ENCODE results near the gene ANAPC5.
"Not testable (repeated sequence)": the region's sequence is repeated elsewhere in the genome, so short reads cannot be mapped to it uniquely, and the experiment has no call there.

The ANAPC5 gene

DNA sequence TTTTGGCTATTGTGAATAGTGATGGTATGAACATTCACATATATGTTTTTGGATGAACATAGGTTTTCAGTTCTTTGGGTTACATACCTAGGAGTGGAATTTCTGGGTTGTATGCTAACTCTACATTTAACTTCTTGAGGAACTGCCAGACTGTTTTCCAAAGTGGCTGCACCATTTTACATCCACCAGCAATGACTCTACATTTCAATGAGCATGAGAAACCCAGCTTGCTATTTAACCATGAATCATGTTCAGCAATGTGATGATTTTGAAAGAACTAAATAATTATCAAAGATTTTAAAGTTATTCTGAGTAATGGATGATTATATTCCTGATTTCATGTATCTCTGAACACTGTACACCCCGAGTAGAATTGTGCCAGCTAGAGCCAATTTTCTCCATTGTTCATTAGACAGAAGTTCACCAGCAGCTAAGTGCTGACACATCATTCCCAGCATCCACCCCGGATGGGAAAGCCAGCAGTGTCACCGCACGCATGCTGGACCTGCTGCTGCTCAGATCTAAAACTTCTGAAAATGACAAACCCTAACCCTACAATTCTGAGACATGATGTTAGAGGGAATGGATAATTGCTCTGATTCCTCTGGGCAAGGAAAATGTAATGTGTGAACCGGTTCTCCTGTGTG is 13.3 kb upstream of the ANAPC5 start:
- DNase-seq, result no peak

DNA sequence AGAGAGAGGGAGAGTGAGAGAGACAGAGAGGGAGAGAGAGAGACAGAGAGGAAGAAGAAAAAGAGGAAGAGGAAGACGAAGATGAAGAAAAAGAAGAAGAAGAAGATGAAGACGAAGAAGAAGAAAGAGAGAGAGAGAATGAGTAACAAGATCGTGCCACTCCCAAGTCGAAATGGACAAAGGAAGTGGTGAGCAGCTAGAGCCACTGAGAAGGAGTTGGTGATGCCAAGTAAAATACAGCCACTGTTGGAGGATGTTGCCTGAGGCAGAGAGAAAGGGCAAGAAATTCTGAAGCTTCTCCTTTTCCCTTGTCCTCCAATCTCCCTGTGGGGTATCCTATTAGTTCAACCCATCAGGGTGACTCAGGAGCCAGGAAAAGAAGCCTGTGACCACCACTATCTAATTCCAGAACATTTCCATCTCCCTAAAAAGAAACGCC is 12.5 kb upstream of the ANAPC5 start:
- DNase-seq, result no peak

DNA sequence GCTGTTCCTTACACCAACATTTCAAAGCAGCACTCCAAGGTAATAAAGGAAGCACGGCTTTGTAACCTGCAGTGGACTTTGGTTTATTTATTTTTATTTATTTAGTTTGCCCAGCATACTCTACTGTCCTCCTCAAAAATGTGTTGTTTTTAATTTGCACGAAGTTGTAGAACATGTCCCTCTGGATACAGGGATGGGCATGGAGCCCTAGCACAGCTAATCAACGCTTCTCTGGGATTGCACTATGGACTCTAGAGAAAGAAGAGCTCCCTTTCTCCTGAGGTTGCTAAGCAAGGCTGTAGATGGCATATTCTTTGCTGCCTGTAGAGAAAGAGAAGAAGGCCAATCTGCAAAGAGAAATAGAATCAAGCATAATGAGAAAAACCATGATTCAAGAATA is 5.9 kb upstream of the ANAPC5 start:
- no peak for DNase-seq

DNA sequence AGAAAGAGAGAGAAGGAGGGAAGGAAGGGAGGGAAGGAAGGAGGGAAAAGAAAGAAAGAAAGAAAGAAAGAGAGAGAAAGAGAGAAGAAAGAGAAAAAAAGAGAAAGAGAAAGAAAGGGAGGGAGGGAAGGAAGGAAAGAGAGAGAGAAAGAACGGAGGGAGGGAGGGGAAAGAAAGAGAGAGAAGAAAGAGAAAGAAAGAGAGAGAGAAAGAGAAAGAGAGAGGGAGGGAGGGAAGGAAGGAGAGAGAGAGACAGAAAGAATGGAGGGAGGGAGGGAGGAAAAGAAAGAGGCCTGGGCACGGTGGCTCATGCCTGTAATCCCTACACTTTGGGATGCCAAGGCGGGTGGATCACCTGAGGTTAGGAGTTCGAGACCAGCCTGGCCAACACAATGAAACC is 5.1 kb upstream of the ANAPC5 start:
- DNase-seq, result no peak

DNA sequence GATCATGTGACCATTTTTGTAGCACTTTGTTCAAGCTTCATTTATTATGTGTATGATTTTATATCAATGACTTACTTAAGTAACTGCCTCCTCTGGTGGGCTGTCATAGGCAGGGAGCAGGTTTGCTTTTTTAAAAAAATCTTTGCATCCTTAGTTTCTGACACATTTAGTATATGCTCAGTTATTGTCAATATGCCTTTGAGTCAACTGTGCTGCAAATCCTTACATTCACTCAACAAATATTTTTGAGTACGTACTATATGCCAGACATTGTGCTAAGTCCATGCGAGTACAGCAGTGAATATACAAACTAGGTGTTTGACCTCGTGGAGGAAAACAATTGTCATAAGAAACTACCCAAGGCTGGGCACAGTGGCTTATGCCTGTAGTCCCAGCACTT is 4.4 kb upstream of the ANAPC5 start:
- no peak for DNase-seq

DNA sequence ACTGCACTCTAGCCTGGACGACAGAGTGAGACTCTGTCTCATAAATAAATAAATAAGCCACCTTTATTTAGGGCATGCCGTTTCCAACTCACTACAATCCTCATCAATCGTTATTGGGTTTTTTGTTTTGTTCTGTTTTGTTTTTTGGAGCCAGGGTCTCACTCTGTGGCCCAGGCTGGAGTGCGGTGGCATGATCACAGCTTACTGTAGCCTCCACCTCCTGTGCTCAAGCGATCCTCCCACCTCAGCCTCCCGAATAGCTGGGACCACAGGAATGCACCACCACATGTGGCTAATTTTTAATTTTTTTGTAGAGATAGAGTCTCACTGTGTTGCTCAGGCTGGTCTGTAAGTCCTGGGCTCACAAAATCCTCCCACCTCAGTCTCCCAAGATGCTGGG is 3.6 kb upstream of the ANAPC5 start:
- DNase-seq, result no peak

DNA sequence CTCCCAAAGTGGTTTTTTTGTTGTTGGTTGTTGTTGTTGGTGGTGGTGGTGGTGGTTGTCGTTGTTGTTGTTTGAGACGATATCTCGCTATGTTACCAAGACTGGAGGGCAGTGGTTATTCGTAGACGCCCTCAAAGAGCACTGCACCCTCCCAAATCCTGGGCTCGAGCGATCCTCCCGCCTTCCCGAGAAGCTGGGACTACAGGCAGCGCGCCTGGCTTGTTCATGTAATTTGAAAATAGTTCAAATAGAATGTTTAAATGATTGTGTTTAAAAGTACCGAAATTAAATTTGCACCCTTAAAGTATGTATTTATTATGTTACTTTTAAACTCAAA is 439 bp upstream of the ANAPC5 start:
- DNase-seq, result no peak

DNA sequence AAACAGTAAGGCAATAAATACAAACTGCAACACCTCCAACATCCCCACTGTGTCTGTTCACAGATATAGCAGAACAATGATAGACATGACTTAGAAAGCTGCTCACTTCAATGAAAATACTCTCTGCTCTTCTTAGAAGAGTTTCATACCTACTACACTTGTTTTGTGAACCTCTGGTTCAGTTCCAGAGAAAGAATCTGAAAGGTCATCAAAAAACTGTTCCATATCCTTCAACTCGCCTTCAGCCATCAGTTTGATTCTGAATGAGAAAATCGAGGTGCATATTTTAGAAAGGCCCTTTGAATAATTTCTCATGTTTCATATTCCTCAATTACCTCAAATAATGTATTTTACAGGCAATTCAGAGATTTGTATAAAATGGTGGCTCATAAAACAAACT is 5.5 kb downstream of the ANAPC5 start:
- no peak for DNase-seq

DNA sequence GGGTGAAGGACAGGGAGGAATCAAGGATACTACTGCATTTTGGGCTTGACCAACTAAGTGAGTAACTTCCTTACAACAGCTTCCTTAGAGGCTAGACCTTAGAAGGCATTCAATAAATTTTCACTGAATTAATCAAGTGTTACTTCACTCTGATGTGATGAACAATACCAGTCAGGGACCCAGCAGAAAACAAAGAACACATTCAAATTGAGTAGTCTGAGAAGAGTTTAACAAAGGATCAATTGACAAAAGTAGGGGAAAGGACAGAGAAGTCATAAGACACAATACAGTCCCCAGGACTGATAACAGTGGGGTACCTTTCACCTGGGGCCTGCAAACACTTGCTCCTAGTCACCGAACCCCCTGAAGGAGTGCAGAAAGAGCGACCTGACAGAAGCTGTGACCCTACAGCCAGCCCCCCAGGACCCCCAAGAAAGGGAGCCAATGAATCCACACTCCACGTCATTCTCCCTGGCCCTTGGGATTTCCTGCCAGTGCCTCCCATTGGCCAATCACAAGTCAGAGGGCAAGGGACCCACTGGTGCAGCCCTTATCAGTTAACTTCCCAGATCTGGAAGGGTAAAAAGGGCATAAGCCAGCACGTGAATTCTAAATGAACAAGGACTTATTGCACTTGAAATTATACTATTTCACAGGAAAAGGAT is 6.9 kb downstream of the ANAPC5 start:
- no peak for DNase-seq

DNA sequence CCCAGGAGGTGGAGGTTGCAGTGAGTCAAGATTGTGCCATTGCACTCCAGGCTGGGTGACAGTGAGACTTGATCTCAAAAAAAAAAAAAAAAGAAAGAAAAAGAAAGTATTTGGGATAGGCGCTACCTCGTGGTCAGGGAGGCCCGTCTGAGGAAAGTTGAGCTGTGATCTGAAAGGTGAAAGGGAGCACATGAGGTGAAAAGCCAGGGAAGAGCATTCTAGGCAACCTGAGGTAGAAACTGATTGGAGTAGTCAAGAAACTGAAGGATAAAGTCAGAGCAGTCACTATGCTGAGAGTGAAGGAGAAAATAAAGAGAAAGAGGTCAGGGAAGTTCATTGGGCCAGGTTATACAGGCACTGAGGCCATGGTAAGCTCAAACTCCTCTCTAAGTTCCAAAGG is 7.7 kb downstream of the ANAPC5 start:
- no peak for DNase-seq

DNA sequence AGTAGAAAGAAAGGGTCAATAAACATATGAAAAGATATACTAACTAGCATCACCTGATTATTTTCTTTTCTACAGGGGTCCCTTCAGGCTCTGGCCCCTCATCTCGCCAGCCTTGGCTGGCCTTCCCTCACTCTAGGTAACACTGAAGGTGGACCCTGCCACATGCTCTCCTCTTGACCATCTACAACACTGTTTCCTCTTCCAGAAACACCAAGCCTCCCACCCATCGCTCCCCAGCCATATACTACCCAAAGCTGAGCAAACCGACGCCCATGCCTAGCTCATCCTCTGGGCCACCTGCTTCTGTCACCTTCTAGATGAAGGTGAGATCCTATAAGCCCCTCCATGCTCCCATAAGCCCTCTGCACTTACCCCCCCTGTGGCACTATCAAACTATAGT is 14.8 kb downstream of the ANAPC5 start:
- DNase-seq, result no peak

DNA sequence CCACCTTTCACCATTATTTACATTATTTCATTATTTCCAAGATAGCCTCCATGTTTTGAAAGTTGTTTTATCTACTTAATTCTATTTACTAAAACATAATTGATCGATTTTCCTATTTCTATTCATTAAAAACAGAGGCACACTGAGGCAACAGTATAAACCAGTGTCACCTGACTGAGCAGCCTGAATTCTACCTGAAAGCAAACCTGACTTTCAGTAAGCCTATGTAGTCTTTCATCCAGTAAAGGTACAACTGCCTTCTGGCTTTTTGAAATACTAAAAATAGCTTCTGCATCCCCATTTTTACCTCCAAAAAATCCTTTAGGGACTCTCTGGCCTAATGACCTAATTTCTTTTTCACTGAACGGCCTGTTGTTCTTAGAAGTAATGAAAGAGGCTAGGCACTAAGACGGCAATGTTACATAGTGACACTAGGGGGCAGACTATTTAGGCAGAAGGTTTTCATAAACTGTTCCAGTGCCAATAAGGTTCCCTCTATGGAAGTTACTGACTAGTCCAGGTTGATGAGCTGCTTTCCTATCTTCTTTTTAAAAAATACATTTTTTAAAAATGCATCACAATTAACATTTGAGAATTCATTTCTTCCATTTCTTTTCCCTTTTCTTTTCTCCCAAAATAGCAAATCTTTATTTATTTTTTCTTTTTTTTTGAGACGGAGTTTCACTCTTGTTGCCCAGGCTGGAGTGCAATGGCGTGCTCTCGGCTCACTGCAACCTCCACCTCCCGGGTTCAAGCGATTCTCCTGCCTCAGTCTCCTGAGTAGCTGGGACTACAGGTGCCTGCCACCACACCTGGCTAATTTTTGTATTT is 17.5 kb downstream of the ANAPC5 start:
- DNase-seq, result peak; percentile 69

DNA sequence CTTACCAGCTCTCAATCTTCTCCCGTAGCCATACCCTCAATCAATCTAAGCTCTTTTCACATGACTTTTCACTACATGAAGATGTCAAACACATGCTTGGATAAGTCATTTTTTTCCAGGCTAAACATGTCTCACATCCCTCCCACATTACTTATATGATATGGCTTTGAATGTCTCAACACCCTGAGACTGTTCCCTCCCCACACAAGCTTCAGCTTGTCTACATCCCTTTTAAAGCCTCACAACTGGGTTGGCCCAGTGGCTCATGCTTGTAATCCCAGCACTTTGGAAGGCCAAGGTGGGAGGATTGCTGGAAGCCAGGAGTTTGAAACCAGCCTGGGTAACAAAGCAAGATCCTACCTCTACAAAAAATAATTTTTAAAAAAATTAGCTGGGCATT is 18.5 kb downstream of the ANAPC5 start:
- no peak for DNase-seq

DNA sequence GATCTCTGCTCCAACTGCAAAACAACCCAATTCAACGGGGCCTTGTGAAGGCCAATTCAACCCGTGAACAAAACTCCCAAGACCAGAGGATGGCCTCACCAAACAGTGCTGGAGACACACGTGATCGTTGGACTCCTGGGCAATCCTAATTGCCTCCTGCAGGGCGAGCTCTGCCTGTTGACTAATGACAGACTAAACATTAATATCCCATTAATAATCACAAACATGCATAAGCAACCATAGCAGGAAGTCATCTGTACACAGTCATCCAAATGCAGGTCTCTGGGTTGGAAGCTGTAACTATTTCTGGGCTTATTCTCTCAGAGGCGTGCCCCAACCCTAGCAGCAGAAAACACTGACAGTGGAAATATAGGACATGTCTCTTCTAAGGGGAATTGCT is 21.0 kb downstream of the ANAPC5 start:
- DNase-seq, result no peak

DNA sequence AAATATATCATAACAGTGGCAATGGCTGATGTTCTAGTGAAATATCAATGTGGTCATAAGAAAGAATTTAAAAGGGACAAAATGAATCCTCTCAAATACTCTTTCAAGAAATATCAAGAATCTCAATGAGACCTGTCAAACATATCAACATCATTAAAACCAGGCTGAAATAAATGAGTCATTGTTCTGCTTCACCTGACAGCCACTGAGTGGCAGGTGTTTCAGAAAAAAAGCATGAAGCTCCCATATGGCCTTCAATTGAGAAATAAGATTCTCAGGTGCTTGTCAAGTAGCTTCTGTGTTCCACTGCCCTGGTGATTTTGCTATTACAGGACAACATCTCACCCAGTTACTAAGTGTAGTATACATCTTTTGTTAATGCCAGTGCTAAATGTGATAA is 21.5 kb downstream of the ANAPC5 start:
- no peak for DNase-seq

DNA sequence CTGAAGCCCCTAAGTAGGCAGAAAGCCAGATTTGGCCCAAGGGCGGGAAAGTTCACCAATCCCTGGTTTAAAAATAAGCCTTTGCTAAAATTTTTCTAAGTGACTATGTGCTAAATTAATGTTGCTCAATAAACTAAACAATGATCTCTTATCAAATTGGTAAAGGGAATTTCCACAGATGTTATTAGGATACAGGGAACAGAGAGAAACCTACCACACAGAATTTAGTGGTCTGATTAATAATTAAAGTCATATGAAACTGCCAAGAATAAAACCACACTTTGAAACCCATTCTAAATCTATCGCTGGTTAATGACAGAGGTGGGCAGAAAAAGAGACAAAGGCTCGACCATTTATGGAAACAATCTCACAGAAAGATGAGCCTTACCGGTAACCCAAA is 22.0 kb downstream of the ANAPC5 start:
- no peak for DNase-seq

DNA sequence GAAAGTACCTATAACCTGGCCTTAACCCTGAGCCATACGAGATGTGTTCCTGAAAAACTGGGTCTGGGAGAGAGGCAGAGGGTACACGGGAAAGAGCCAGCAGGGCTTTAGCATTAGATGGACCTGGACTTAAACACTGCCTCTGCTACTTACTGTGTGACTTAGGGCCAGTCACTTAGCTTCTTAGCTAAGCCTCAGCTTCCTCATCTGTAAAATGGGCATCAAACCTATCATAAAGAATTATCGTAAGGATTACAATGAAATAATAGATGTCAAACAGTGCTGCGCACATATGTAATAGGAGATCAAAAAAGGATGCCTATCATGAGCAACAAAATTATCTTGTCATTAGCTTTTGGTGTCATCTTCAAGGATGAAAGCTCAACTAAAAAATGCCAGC is 23.6 kb downstream of the ANAPC5 start:
- DNase-seq, result no peak

DNA sequence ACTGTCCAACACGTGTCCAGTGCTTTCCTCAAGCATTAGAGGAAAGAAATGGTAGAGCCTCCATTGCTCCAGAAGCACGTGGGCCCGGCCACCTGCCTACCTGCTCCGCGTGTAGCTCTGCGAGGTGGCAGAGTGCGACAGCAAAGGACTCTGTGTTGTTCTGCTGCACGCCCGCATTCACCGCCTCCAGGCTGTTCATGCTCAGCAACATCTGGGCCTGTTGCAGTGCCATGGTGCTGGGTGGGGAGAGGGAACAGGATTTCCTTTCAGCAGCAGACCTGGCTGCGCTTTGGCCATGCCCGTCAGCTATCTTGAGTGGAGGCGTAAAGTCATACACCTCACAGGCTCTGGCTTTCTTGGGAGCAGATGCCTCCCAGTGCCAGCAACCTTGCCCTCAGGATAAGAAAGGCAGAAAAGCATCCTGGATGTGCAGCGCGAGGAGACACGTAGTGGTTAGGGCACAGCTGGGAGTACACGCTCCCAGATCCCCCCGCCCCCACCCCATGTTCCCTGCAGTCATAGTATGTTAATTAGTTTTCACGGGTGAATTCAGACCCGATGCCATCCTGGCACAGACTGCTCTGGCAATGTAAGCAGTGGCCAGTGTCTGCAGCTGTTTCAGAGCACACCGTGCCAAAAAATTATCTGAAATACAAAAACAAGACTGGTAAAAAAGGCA is 25.1 kb downstream of the ANAPC5 start:
- no peak for DNase-seq

DNA sequence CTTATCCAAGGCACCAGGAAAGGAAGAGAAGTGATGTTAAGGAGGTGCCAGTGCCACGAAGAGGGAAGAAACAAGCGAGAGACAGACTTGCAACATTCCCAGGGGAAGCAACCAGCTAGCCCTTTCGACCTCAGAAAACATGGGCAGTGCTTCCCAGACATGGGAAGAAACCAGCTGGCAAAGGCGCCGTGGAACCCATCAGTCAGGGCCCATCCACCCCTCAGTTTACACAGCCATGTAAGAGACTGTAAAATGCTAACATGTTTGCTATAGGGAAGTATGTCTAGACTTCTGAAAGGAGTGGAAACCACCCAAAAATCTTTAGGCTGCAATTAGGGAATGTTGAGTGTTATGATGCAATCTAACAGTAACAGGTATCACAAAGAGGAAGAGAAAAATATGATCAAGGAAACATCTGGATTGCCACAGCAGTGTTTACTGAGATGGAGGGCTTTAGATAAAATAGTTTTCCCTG is 26.3 kb downstream of the ANAPC5 start:
- no peak for DNase-seq

DNA sequence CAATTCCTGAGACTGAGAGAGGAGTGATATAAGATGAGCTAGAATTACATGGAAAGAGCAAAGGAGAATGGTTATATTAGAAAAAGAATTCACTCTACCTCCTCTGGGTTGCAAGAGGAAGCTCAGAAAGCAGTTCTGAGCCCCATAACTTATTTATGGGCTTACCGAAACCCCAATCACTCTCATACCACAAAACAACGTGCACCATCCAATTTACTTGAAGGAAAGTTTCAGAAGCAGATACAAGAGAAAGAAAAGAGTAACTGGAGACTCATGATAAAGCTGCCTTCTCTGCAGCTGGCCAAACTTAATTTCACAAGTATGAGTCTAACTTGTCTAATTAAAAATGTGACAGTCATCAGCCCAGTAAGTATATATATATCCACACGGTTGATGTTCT is 28.3 kb downstream of the ANAPC5 start:
- DNase-seq, result no peak

DNA sequence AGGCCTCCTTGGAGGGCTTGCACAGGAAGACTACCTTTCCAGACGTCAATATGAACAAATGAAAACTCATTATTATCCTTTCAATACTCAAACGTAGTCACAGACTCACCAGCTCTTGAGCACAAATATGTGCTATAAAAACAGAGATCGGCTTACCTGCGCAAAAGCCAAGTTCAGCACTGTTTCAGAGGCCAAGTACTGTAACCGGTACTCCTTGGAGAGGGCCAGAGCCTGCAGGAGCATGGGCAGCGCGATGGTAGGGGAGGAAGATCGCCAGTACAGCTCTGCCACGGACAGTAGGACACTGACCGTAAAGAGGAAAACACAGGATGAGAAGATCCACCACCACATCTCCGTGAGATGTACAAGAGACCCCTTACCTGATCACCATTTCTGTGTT is 34.1 kb downstream of the ANAPC5 start:
- no peak for DNase-seq

DNA sequence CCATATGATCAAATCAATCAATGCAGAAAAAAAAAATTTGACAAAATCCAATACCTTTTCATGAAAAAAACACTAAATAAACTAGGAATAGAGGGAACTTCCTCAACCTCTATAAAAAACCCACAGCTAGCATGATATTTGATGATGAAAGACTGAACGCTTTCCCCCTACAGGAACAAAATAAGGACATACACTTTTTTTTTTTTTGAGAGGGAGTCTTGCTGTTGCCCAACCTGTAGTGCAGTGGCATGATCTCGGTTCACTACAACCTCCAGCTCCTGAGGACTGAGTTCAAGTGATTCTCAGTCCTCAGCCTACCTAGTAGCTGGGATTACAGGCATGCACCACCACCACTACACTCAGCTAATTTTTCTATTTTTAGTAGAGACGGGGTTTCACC is 37.8 kb downstream of the ANAPC5 start:
- DNase-seq, result no peak

DNA sequence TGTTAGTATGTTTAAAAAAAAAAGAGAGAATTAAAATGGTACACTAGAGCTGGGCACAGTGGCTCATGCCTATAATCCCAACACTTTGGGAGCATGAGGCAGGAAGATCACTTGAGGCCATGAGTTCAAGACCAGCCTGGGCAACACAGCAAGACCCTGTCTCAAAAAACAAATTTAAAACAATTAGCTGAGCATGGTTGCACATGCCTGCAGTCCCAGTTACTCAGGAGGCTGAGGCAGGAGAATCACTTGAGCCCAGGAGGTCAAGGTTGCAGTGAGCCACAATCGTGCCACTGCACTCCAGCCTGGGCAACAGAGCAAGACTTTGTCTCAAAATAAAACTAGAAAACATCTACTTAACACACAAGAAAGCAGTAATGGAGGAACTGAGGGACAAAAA is 42.0 kb downstream of the ANAPC5 start:
- DNase-seq, result not testable (repeated sequence)

DNA sequence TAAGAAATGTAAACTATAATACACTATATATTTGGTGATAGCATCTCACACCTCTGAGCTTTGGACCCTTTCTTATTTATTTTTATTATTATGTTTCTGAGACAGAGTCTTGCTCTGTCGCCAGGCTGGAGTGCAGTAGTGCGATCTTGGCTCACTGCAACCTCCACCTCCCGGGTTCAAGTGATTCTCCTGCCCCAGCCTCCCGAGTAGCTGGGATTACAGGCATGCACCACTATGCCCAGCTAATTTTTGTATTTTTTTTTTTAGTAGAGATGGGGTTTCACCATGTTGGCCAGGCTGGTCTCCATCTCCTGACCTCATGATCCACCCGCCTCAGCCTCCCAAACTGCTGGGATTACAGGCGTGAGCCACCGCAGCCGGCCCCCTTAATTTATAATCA is 44.8 kb downstream of the ANAPC5 start:
- not testable (repeated sequence) for DNase-seq

All from CD4-positive, alpha-beta T cell treated with Interleukin-21 for 1 hour (primary cell).